Renal pelvis (tissue), 4 donors: ENCODE data around the gene TRIM71. TPM values are rescaled to one million over a fixed set of nuclear protein-coding genes. Genes with fewer than 3 reads are reported as not detected.
A peak's percentile ranks its signal among the peaks of the same experiment; 100 is the strongest.
"Not testable (repeated sequence)": the region's sequence is repeated elsewhere in the genome, so short reads cannot be mapped to it uniquely, and the experiment has no call there.

Source experiments
- DNase-seq: peaks from one replicate; pipeline ENCODE4 v3.0.0-alpha.2; 2013
- polyA plus RNA-seq, 3 donors: library from polyadenylated mRNA; unstranded; fragments of 120-200 nt; gene quantifications; one replicate each; pipeline ENCODE4 v1.2.1, GENCODE V29; 2013; ENCODE audit not compliant: insufficient read length in 3 of 3

The TRIM71 gene
- polyA plus RNA-seq, 3 donors, result 6.6 to 9.4 (median 8.9) TPM

DNA sequence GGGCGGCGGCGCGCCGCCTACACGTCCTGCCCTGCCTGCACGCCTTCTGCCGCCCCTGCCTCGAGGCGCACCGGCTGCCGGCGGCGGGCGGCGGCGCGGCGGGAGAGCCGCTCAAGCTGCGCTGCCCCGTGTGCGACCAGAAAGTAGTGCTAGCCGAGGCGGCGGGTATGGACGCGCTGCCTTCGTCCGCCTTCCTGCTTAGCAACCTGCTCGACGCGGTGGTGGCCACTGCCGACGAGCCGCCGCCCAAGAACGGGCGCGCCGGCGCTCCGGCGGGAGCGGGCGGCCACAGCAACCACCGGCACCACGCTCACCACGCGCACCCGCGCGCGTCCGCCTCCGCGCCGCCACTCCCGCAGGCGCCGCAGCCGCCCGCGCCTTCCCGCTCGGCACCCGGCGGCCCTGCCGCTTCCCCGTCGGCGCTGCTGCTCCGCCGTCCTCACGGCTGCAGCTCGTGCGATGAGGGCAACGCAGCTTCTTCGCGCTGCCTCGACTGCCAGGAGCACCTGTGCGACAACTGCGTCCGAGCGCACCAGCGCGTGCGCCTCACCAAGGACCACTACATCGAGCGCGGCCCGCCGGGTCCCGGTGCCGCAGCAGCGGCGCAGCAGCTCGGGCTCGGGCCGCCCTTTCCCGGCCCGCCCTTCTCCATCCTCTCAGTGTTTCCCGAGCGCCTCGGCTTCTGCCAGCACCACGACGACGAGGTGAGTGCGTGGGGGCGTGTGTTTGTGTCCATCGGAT is 602 bp downstream of the TRIM71 start:
- no peak for DNase-seq

- DNase-seq, result no peak
These were observed 1.2 kb downstream of the TRIM71 start for GRCh38 chr3:32818970-32819511.

- DNase-seq, result peak; percentile 20
These were observed 2.0 kb downstream of the TRIM71 start for GRCh38 chr3:32819551-32820348.

DNA sequence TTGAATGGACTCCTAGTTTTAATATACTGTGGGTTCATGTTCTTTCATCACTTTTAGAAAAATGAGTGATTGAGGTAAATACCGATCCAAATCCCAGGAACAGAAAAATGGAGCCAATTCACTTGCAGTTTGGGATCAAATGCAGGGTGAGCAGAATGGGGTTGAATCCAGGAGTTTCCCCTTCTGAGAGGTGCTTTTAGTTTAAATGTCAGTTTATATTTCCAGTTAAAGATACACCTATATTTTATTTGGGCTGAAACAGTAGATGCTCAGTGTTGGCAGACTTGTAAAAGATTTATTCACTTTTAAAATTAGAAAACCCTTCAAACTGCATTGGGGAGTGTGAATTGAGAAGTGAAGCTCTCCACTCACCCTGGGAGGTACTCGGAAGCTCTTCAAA is 2.6 kb downstream of the TRIM71 start:
- DNase-seq, result no peak

DNA sequence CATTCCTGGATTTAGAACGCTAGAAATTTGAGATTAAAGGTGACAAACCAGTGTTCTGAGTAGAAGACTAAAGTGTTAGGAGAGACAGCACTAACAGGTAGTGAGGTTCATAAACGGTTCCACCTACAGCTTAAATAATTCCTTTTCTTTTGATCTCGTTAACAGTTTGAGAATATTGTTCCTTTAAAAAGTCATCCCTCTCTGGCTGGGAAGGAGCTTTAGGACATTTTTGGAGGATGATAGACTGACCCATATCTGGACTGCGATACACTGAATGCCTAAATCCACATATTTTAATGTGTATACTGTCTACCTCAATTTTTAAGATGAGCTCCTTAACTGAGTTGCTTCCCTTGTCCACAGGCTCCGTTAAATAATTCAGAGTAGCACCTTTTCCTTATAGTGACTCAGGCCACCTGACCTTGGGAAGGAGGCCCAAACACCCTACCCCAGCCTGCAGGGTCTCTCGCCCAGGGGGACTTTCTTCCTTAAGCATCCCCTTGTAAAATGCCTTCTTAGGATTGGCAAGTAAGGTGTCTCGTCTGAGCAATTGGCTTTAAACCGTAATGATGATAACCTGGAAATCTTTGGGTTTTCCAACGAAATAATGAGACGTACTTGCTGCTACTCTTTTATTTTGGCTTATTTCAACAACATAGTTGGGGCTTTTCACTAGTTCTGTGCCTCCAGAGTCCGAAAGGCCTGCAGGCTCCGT is 3.3 kb downstream of the TRIM71 start:
- DNase-seq, result no peak

DNA sequence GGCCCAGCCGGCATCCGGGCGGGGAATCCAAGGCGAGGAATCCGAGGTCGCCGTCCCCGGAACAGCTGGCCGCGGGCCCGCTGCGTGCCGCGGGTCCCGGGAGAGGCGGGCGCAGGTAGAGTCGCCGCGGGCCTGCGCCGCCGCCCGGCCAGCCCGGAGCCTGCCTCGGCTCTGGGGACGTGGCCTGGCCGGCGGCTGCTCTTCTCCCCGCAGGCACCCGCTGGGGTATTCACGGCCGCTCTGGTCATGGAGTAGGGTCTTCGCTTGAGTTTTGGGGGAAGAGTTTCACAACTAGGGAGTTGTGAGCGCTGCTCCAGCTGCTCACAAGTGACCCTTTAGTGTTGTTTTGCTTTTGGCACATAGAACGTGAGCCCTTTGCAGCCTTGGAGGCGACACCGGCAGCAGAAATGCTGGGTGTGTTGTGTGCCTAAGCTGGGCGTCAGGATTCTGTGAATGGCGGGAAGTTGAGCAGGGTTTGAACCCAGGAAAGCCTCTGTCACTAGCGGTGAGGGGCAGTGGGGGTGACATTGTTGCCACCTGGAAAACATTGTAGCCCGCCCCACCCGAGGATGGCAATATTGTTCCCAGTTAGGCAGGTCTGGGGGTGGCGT is 4.0 kb downstream of the TRIM71 start:
- DNase-seq, result no peak

DNA sequence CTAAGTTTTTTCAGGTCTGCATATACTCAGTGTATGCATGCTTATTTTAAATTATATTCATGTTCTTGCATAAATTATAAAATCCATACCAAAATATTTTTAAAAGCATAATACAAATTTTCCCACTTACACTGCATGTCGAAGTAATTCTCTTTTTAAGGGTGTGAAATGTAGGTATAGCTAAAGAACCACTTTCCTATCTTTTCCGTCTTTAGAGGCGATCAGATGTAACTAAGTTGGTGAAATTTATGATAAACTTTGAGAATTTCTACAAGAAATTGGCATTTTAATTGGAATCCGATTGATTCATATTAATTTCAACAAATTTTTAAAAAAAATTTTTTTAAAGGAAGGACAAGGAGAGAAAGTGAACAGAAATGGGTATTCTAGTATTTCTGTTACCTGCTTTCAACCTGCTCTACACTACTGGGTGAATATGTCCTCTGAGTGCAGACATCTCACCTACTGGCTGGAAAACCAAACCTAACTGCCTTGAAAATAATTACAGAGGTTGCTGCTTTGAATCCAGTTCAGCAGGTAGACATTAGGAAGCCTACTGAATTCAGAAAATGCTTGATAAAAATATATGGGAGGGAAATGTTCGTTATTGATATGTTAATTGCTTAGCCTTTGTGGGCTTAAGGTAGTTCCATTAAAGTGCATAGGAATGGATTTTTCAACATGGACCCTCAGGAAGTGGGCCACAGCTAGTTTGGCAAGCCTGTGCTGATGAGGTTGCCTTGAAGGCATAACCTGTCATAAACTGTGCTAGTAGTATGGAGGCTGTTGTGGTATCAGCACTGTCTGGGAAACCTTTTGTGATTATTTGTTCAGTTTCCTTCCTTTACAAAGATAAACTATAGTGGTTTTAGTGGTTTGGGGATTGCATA is 5.1 kb downstream of the TRIM71 start:
- DNase-seq, result no peak

GRCh38 chr3:32823641-32824184 is 5.9 kb downstream of the TRIM71 start:
- DNase-seq, result not testable (repeated sequence)

DNA sequence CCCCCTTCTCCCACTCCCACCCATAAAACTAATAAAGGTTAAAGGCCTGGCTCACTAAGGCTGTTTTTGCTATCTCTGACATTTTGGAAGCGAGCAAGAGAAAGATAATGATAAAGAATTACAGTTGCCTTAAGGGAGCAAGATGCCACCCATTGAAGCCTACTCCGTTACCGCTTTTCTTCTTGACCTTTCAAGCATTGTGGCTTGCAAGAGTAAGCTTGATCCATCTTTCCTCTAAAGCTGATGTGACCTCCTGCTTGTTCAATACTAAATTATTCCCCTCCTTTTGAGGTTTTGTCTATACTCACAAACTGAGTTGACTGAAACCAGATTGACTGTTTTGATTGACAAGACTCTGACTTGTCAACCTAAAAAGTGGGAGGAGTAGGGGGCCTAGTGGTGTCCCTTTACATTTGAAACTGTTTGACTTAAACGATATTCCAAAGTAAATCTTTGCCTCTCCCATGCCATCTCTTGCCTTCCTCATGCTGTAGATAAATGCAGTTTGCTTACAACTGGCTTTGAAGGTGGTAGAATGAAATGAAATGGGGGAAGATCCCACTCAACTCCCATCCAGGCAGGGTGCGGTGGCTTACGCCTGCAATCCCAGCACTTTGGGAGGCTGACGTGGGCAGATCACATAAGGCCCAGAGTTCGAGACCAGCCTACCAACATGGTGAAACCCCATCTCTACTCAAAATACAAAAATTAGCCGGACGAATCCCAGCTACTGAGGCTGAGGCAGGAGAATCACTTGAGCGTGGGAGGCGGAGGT is 8.0 kb downstream of the TRIM71 start:
- no peak for DNase-seq

GRCh38 chr3:32831062-32831461 is 13.3 kb downstream of the TRIM71 start:
- DNase-seq, result no peak

- no peak for DNase-seq
These were observed 14.0 kb downstream of the TRIM71 start for GRCh38 chr3:32831791-32832190.

DNA sequence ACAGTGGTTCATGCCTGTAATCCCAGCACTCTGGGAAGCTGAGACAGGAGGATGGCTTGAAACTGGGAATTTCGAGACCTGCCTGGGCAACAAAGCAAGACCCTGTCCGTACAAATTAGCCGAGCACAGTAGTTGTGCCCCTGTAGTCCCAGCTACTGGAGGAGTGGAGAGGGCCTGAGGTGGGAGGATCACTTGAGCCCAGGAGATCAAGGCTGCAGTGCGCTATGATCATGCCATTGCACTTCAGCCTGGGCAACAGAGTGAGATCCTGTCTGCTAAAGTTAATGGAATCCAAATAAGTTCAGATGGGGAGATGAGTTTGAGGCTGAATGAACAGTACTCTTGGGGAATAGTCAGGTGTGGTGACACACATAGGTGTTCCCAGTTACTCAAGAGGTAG is 14.4 kb downstream of the TRIM71 start:
- no peak for DNase-seq

DNA sequence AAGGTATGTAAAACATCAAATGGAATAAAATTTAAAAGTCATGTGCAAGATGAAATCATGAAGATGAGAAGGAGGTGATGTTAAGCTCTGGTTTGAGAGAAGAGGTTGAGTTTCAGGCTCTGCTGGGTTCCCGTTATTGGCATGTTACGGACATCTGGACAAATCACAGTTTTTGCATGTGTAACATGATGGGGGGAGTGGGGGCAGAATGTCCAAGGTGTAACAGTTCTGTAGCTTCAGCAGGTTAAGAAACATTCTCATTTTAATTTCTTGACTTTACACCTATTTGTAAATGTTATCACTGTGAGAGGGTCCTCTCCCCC is 17.2 kb downstream of the TRIM71 start:
- DNase-seq, result no peak

GRCh38 chr3:32835961-32836360 is 18.2 kb downstream of the TRIM71 start:
- DNase-seq, result no peak

- DNase-seq, result no peak
These were observed 18.8 kb downstream of the TRIM71 start for GRCh38 chr3:32836601-32837000.

- DNase-seq, result no peak
These were observed 19.6 kb downstream of the TRIM71 start for GRCh38 chr3:32837366-32837765.

GRCh38 chr3:32837789-32838188 is 20.0 kb downstream of the TRIM71 start:
- DNase-seq, result no peak

- DNase-seq, result no peak
These were observed 21.9 kb downstream of the TRIM71 start for GRCh38 chr3:32839714-32840085.

GRCh38 chr3:32840086-32840841 is 22.5 kb downstream of the TRIM71 start:
- DNase-seq, result no peak
